Fibroblast of villous mesenchyme (primary cell): Measurements from ENCODE around the gene AFAP1L1. TPM values are rescaled to one million over a fixed set of nuclear protein-coding genes. Genes with fewer than 3 reads are reported as not detected.
A peak's percentile ranks its signal among the peaks of the same experiment; 100 is the strongest.

Experiments used
- DNase-seq: peaks from one replicate; pipeline ENCODE4 v3.0.0-alpha.2; 2010; ENCODE audit warnings: low read depth
- H3K4me3 ChIP-seq: 2 replicates; pipeline ENCODE4 v1.5.1; 2011; ENCODE audit warnings: low read depth, mild to moderate bottlenecking, low read length
- total RNA-seq: library from RNA; depleted of rRNA; stranded (reverse); fragments of >200 nt; gene quantifications from 2 replicates; pipeline ENCODE4 v1.2.3, GENCODE V29; 2012
- TF ChIP-seq, protein P1 (sequence below): IDR thresholded peaks from 2 replicates; pipeline ENCODE4 v1.5.1; 2012; ENCODE audit warnings: low read depth, mild to moderate bottlenecking, low read length; ENCODE audit not compliant: insufficient read depth

AFAP1L1 gene
- total RNA-seq, 1 donor: 10.8 TPM

DNA sequence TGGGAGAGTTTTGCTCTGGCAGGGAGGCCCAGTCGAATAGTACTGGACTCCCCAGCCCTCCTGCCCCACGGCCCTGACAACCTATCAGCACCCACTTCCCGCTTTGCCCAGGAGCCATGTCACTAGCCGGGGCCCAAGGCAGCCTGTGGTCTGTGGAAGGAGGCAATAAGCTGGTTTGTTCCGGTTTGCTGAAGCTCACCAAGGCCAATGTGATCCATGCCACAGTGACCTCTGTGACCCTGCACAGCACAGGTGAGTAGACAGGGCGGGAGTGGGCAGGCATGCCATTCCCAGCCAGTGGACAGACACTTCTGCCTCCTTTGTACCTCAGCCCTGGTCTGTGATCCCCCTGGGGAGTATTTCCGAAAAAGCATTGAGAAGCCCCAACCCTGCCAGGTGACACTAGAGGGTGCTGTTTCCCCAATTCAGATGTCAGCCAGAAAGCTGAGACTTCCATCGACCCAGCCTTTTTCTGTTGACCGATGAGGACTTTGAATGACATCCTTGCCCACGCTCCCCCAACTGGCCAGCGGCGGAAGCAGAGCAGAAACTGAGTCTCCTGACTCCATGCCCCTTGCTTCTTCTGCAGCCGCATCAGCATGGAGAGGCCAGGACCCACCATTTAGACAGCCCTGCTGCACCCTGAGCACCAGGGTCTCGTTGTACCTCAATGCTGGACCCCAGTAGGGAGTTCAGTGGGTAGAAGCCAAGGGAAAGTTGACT, 95.8 kb downstream of the AFAP1L1 start:
- TF ChIP-seq, protein P1, sequence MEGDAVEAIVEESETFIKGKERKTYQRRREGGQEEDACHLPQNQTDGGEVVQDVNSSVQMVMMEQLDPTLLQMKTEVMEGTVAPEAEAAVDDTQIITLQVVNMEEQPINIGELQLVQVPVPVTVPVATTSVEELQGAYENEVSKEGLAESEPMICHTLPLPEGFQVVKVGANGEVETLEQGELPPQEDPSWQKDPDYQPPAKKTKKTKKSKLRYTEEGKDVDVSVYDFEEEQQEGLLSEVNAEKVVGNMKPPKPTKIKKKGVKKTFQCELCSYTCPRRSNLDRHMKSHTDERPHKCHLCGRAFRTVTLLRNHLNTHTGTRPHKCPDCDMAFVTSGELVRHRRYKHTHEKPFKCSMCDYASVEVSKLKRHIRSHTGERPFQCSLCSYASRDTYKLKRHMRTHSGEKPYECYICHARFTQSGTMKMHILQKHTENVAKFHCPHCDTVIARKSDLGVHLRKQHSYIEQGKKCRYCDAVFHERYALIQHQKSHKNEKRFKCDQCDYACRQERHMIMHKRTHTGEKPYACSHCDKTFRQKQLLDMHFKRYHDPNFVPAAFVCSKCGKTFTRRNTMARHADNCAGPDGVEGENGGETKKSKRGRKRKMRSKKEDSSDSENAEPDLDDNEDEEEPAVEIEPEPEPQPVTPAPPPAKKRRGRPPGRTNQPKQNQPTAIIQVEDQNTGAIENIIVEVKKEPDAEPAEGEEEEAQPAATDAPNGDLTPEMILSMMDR: peak; percentile 93
- H3K4me3 ChIP-seq: no peak overlapping the region
- DNase-seq: peak; percentile 69

DNA sequence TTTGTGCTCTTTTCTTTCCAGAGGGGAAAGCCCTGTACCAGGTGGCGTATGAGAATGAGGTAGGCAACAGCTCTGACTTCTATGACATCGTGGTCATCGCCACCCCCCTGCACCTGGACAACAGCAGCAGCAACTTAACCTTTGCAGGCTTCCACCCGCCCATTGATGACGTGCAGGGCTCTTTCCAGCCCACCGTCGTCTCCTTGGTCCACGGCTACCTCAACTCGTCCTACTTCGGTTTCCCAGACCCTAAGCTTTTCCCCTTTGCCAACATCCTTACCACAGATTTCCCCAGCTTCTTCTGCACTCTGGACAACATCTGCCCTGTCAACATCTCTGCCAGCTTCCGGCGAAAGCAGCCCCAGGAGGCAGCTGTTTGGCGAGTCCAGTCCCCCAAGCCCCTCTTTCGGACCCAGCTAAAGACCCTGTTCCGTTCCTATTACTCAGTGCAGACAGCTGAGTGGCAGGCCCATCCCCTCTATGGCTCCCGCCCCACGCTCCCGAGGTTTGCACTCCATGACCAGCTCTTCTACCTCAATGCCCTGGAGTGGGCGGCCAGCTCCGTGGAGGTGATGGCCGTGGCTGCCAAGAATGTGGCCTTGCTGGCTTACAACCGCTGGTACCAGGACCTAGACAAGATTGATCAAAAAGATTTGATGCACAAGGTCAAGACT, 96.5 kb downstream of the AFAP1L1 start:
- H3K4me3 ChIP-seq: no peak overlapping the region
- TF ChIP-seq, protein P1: no peak

DNA sequence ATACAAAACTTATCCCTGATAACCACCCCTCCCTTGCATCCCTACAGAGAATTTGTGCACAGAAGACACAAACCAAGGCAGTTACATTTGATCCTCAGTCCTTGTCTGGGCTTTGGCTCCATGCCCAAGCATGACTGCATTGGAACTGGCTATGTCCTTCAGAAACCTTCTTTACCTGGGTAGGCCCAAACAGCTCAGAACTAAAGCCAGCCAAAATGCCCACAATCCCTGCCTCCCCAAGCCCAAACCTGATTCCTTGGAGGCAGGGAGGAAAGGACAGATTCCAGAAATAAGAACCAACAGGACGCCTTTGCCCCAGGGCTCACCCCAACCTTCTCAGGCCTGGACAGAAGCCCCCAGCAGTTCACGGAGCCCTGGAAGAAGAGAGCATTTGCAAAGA, 99.2 kb downstream of the AFAP1L1 start:
- TF ChIP-seq, protein P1: no peak
- DNase-seq: no peak
- no peak overlapping the region for H3K4me3 ChIP-seq

More for the DNA sequence above, 96.5 kb downstream of the AFAP1L1 start:
- DNase-seq: no peak

DNA sequence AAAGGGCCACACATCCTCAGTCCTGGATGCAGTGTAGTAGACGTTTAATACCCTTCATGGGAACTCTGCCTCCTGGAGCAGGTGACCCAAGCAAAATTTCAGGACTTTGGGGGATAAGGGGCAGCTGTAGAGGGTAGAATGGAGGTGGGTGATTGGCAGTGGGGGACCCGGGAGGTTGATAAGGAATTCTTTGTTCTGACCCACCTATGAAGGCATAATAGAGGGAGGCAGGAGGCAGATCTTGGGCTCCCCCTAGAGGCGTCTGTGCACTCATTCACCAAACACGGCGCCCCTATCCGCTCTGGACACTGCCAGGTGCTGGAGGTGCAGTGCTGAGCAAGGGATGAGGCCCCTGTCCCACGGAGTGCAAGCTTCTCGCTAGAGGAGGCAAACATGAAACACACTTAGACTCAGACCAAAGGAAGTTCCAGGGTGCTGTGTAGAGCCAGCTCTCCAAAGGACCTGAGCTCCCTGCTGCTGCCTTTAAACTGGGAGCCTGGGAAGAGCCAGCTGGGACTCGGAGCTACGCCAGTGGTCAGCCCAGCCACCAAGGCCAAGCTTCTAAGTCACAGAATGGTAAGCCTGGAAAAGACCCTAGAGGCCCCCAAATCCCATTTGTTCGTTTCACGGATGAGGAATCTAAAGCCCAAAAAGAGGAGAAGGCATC, 99.8 kb downstream of the AFAP1L1 start:
- no peak overlapping the region for H3K4me3 ChIP-seq
- TF ChIP-seq, protein P1: peak; percentile 85
- peak; percentile 54 for DNase-seq

DNA sequence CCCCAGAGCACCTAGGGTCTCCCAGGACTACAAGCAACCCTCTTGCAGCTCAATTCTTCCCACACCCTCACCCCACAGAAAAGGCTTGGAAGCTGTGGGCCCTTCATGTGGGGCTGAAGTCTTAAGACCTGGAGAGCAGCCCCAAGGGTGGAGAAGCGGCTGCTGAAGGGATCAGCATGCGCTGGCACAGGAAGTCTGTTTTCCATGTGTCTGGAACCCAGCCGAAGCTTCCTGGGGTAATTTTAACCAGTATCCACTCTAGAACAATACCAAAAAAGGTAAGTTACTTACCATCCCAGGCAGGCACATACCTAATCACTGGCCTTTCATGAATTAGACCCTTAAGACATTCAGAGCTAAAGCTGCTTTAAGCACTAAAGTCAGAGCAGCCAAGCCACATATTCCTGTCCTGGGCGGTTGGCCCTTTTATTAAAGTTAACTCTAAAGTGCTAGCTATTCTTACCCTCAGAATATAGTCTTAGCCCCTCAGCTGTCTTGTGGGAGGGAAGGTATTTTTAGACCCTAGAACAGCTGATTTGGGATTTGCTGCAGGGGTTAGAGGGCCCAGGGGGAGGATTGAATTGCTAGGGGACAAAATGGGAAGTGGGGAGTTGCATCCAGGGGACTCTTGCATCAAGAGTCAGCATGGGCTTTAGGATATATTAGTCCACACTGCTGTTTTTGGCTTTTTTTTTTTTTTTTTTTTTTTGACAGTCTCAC, 100.6 kb downstream of the AFAP1L1 start:
- no peak for DNase-seq
- TF ChIP-seq, protein P1: no peak
- H3K4me3 ChIP-seq: no peak overlapping the region

DNA sequence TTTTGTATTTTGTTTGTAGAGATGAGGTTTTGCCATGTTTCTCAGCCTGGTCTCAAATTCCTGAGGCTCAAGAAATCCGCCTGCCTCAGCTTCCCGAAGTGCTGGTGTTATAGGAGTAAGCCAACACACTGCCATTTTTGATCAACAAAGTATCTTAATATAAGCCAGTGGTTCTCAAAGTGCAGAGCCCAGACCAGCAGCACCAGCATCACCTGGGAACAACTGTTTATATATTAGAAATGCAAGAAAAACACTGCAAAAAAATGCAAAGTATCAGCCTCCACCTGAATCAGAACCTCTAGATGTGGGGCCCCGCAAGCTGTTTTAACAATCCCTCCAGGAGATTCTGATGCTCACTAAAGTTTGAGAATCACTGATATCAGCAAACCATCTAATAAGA, 101.3 kb downstream of the AFAP1L1 start:
- DNase-seq: no peak
- no peak overlapping the region for H3K4me3 ChIP-seq
- TF ChIP-seq, protein P1: no peak
